ENCODE data around the gene PRKCE. TPM values are rescaled to one million over a fixed set of nuclear protein-coding genes. Genes with fewer than 3 reads are reported as not detected.

The PRKCE gene
- total and polyA plus RNA-seq, 4 donors, result 2.5 to 38.6 (median 5.8) TPM

- H3K4me3 ChIP-seq (ENCODE audit: low read depth in 1 of 3, low read length in 3 of 3), result no peak overlapping the region
- no peak overlapping the region for H3K9ac ChIP-seq (ENCODE audit: low read depth in 1 of 2, low read length in 2 of 2)
- H3K36me3 ChIP-seq (ENCODE audit: control insufficient read depth in 4 of 4, insufficient read depth in 3 of 4, low read depth in 1 of 4, low read length in 3 of 4), result no peaks in the 10 kb centered on the region
- no peaks in the 10 kb centered on the region for H3K9me3 ChIP-seq (ENCODE audit: control insufficient read depth in 4 of 4, low read length in 3 of 4)
- no peak for DNase-seq (ENCODE audit: low spot score)
- H3K27ac ChIP-seq (ENCODE audit: low read depth in 1 of 2, low read length in 2 of 2), result no peak overlapping the region
- WGBS, result 90% methylated on average over 5 of the region's 5 CpGs
- no peaks in the 10 kb centered on the region for H3K27me3 ChIP-seq (ENCODE audit: control insufficient read depth in 4 of 4, insufficient read depth in 4 of 4, low read length in 3 of 4)
- peak; percentile 42 for TF ChIP-seq NR2F2 (IDR thresholded peaks at IDR 0.05)
- TF ChIP-seq FOXA1 (IDR thresholded peaks at IDR 0.05), result no peak
- peaks cover 0 to 3% (median 0%) of the 10 kb centered on the region in 4 donors for H3K4me1 ChIP-seq (ENCODE audit: control insufficient read depth in 4 of 4, insufficient read depth in 4 of 4, low read length in 3 of 4)
Observed at GRCh38 chr2:46066601-46067000, 415.1 kb downstream of the PRKCE start.

DNA sequence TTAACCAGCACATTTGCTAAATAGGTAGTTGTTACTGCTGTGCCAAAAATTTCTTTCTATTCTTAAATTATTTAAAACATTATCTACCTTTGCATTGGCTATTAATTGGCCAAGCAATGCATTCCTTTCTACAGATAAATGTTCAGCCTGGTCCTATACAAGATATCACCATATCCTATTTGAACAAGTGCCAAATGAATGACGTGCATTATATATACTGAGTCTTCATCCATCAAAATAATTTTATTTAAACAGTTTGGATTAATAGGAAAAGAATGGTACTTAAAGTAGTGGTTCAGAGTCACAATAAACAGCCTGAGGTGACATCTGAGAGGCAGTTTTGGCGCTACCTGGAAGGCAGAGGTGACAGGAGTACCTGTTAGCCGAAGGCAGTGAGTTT is 415.6 kb downstream of the PRKCE start:
- Histone ChIP-seq H3K4me3 (ENCODE audit: low read depth in 1 of 3, low read length in 3 of 3) (no peak overlapping the region), H3K36me3 (ENCODE audit: control insufficient read depth in 4 of 4, insufficient read depth in 3 of 4, low read depth in 1 of 4, low read length in 3 of 4) (no peaks in the 10 kb centered on the region), H3K9me3 (ENCODE audit: control insufficient read depth in 4 of 4, low read length in 3 of 4) (no peaks in the 10 kb centered on the region), H3K27ac (ENCODE audit: low read depth in 1 of 2, low read length in 2 of 2) (no peak overlapping the region), H3K4me1 (ENCODE audit: control insufficient read depth in 4 of 4, insufficient read depth in 4 of 4, low read length in 3 of 4) (peaks cover 0 to 3% (median 0%) of the 10 kb centered on the region in 4 donors), H3K27me3 (ENCODE audit: control insufficient read depth in 4 of 4, insufficient read depth in 4 of 4, low read length in 3 of 4) (no peaks in the 10 kb centered on the region), H3K9ac (ENCODE audit: low read depth in 1 of 2, low read length in 2 of 2) (no peak overlapping the region)
- 92% methylated on average over 3 of the region's 3 CpGs for WGBS
- no peak for DNase-seq (ENCODE audit: low spot score)
- TF ChIP-seq HNF4A (conservative IDR thresholded peaks at IDR 0.05), result no peak
- no peak for TF ChIP-seq TAF1 (conservative IDR thresholded peaks at IDR 0.05)
- no peak for TF ChIP-seq FOXA1 (IDR thresholded peaks at IDR 0.05)
- TF ChIP-seq, protein P1, sequence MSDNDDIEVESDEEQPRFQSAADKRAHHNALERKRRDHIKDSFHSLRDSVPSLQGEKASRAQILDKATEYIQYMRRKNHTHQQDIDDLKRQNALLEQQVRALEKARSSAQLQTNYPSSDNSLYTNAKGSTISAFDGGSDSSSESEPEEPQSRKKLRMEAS (IDR thresholded peaks at IDR 0.05), result no peak
- TF ChIP-seq GABPA (IDR thresholded peaks at IDR 0.05 in 1 of 2, conservative IDR thresholded peaks at IDR 0.05 in 1 of 2), result no peak
- TF ChIP-seq RAD21 (IDR thresholded peaks at IDR 0.05), result no peak
- TF ChIP-seq SP1 (IDR thresholded peaks at IDR 0.05), result no peak

- DNase-seq (ENCODE audit: low spot score), result no peak
- 89% methylated on average over 13 of the region's 13 CpGs for WGBS
- H3K9ac ChIP-seq (ENCODE audit: low read depth in 1 of 2, low read length in 2 of 2), result no peak overlapping the region
- TF ChIP-seq, protein P2, sequence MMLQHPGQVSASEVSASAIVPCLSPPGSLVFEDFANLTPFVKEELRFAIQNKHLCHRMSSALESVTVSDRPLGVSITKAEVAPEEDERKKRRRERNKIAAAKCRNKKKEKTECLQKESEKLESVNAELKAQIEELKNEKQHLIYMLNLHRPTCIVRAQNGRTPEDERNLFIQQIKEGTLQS (IDR thresholded peaks at IDR 0.05), result no peak
- TF ChIP-seq SP1 (IDR thresholded peaks at IDR 0.05), result no peak
- TF ChIP-seq, protein P3, sequence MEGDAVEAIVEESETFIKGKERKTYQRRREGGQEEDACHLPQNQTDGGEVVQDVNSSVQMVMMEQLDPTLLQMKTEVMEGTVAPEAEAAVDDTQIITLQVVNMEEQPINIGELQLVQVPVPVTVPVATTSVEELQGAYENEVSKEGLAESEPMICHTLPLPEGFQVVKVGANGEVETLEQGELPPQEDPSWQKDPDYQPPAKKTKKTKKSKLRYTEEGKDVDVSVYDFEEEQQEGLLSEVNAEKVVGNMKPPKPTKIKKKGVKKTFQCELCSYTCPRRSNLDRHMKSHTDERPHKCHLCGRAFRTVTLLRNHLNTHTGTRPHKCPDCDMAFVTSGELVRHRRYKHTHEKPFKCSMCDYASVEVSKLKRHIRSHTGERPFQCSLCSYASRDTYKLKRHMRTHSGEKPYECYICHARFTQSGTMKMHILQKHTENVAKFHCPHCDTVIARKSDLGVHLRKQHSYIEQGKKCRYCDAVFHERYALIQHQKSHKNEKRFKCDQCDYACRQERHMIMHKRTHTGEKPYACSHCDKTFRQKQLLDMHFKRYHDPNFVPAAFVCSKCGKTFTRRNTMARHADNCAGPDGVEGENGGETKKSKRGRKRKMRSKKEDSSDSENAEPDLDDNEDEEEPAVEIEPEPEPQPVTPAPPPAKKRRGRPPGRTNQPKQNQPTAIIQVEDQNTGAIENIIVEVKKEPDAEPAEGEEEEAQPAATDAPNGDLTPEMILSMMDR (IDR thresholded peaks at IDR 0.05; ENCODE audit: low read depth, low read length, missing input control), result no peak
- TF ChIP-seq JUND (IDR thresholded peaks at IDR 0.05), result no peak
- TF ChIP-seq EGR1 (IDR thresholded peaks at IDR 0.05; ENCODE audit: low read depth in 2 of 2), result no peak
- TF ChIP-seq NR2F2 (IDR thresholded peaks at IDR 0.05), result no peak
- no peak for TF ChIP-seq FOXA1 (IDR thresholded peaks at IDR 0.05)
- no peak for TF ChIP-seq ZBTB33 (IDR thresholded peaks at IDR 0.05)
- no peak for TF ChIP-seq HNF4A (conservative IDR thresholded peaks at IDR 0.05)
- TF ChIP-seq, protein P1 (IDR thresholded peaks at IDR 0.05), result no peak
- TF ChIP-seq HNF4G (IDR thresholded peaks at IDR 0.05), result no peak
- TF ChIP-seq FOXA2 (IDR thresholded peaks at IDR 0.05), result no peak
- TF ChIP-seq TAF1 (conservative IDR thresholded peaks at IDR 0.05), result no peak
- TF ChIP-seq RAD21 (IDR thresholded peaks at IDR 0.05), result no peak
- TF ChIP-seq REST (IDR thresholded peaks at IDR 0.05), result no peak
- H3K4me1 ChIP-seq (ENCODE audit: control insufficient read depth in 4 of 4, insufficient read depth in 4 of 4, low read length in 3 of 4), result peaks cover 0 to 3% (median 0%) of the 10 kb centered on the region in 4 donors
- H3K36me3 ChIP-seq (ENCODE audit: control insufficient read depth in 4 of 4, insufficient read depth in 3 of 4, low read depth in 1 of 4, low read length in 3 of 4), result no peaks in the 10 kb centered on the region
- H3K27ac ChIP-seq (ENCODE audit: low read depth in 1 of 2, low read length in 2 of 2), result no peak overlapping the region
- H3K4me3 ChIP-seq (ENCODE audit: low read depth in 1 of 3, low read length in 3 of 3), result no peak overlapping the region
- no peaks in the 10 kb centered on the region for H3K9me3 ChIP-seq (ENCODE audit: control insufficient read depth in 4 of 4, low read length in 3 of 4)
- no peaks in the 10 kb centered on the region for H3K27me3 ChIP-seq (ENCODE audit: control insufficient read depth in 4 of 4, insufficient read depth in 4 of 4, low read length in 3 of 4)
Observed at GRCh38 chr2:46067501-46068305, 416.2 kb downstream of the PRKCE start.

Data from liver (tissue), 9 donors.